Panc1 (cell line): ENCODE measurements around the gene FUT8. TPM values are rescaled to one million over a fixed set of nuclear protein-coding genes. Genes with fewer than 3 reads are reported as not detected.

Source experiments
- ATAC-seq: fragments of 200-7000 bp; cut with Tn5 transposase; 2 replicates; pipeline ENCODE4 v1.9.1; 2020; ENCODE audit warnings: mild to moderate bottlenecking, moderate library complexity
- BruUV-seq: library from RNA; stranded (reverse); fragments of 400-500 nt; replicated peaks from 2 replicates; lab custom pipeline; 2021; lab: Mats Ljungman, UMichigan
- CTCF ChIA-PET: fragments of 300-600 bp; sonication (Branson Sonifier 250); formaldehyde crosslinking; loops from one replicate; lab custom pipeline; 2022; ENCODE audit warnings: antibody characterized with exemption; lab: Charles Lee
- POLR2A ChIA-PET: fragments of 300-600 bp; sonication (Branson Sonifier 250); formaldehyde crosslinking; loops from one replicate; lab custom pipeline; 2022; ENCODE audit warnings: antibody characterized with exemption; lab: Charles Lee
- DNase-seq: peaks from one replicate; pipeline ENCODE4 v3.0.0-alpha.2; 2010; ENCODE audit warnings: low read depth, low spot score
- H3K27ac ChIP-seq: 2 replicates; pipeline ENCODE4 v1.5.1; 2011; ENCODE audit warnings: mild to moderate bottlenecking, low read length, inconsistent platforms
- H3K27me3 ChIP-seq: fragments of 200-500 bp; sonication (Bioruptor generic); 2 replicates; pipeline ENCODE4 v1.6.0; 2014; ENCODE audit warnings: low read length, inconsistent platforms; ENCODE audit not compliant: control insufficient read depth, insufficient read depth
- H3K36me3 ChIP-seq: fragments of 200-500 bp; sonication (Bioruptor generic); 2 replicates; pipeline ENCODE4 v1.5.1; 2014; ENCODE audit warnings: inconsistent platforms, mild to moderate bottlenecking, low read length, moderate library complexity; ENCODE audit not compliant: control insufficient read depth, insufficient read depth
- H3K4me1 ChIP-seq: 2 replicates; pipeline ENCODE4 v1.5.1; 2011; ENCODE audit warnings: inconsistent platforms, mild to moderate bottlenecking, low read length, moderate library complexity; ENCODE audit not compliant: control insufficient read depth, insufficient read depth
- H3K4me3 ChIP-seq, 2 experiments: 2 replicates each; pipeline ENCODE4 v1.5.1; 2011 to 2012; ENCODE audit warnings: low read depth in 2 of 2, low read length in 2 of 2, mild to moderate bottlenecking in 2 of 2, inconsistent platforms in 1 of 2, moderate library complexity in 1 of 2
- H3K9me3 ChIP-seq: fragments of 200-500 bp; sonication (Bioruptor generic); 2 replicates; pipeline ENCODE4 v1.5.1; 2014; ENCODE audit warnings: low read depth, mild to moderate bottlenecking, inconsistent platforms, low read length, moderate library complexity; ENCODE audit not compliant: control insufficient read depth, insufficient read depth
- CTCF ChIP-seq: fragments of 450-650 bp; IDR thresholded peaks from 2 replicates; pipeline ENCODE4 v1.5.1; 2017; ENCODE audit warnings: mild to moderate bottlenecking
- POLR2AphosphoS5 ChIP-seq: IDR thresholded peaks from 2 replicates; pipeline ENCODE4 v1.6.1; 2012; ENCODE audit warnings: mild to moderate bottlenecking, low read depth, low read length, moderate library complexity
- SIN3A ChIP-seq: IDR thresholded peaks from 2 replicates; pipeline ENCODE4 v1.6.1; 2012; ENCODE audit warnings: low read depth, mild to moderate bottlenecking, low read length, moderate library complexity, borderline replicate concordance; ENCODE audit not compliant: insufficient read depth
- TCF7L2 ChIP-seq: IDR thresholded peaks from 2 replicates; pipeline ENCODE4 v1.6.1; 2011; ENCODE audit warnings: mild to moderate bottlenecking, low read depth, low read length, inconsistent platforms
- in situ Hi-C: cut with HindIII; loops from 2 replicates; pipeline ENCODE4 v1.10.0; 2016; ENCODE audit warnings: low sequenced_read_pairs, low pct_unique_long_range_greater_than_20kb
- intact Hi-C: fragments of 100-400 bp; cut with micrococcal nuclease; formaldehyde crosslinking; loops from one replicate; pipeline ENCODE4 v1.10.0; 2022; ENCODE audit not compliant: unreplicated experiment
- total RNA-seq: library from RNA; stranded (reverse); gene quantifications from one replicate; pipeline ENCODE4 v1.2.1, GENCODE V29; 2021; ENCODE audit not compliant: unreplicated experiment
- TF ChIP-seq, protein P1 (sequence below), 2 experiments: IDR thresholded peaks; 2 replicates each; pipeline ENCODE4 v1.6.1; 2011 to 2012; ENCODE audit warnings: low read depth in 2 of 2, control low read depth in 1 of 2, low read length in 1 of 2, mild to moderate bottlenecking in 1 of 2, moderate library complexity in 1 of 2; ENCODE audit not compliant: insufficient read depth in 1 of 2

FUT8 gene
- total RNA-seq, 1 experiment from 2014 or later, result 31.4 TPM

DNA sequence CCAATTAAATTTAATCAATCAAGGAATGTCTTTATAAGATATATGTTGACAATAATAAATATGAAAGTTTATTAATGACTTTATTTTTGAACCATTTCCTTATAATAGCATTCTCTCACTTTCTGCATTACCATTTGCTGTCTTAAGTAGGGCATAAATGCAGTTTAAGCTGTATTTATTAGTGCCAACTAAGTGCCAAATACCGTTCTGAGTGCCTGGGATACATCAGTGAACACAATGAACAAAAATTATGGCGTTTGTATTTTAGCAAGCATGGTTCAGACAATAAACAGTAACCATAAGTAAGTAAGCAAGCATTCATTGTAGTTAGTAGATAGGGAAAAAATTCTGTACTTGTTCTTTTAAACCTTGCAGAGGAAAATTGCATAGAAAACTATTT is 145.8 kb downstream of the FUT8 start:
- ChIA-PET CTCF (no interaction called here), POLR2A (no interaction called here)
- intact Hi-C loops, result no loop called here
- no peaks in the 10 kb centered on the region for H3K27me3 ChIP-seq
- H3K27ac ChIP-seq, result no peak overlapping the region
- DNase-seq (no peak), ATAC-seq (no peak)
- BruUV-seq, result no TSS peak
- in situ Hi-C loops, result no loop called here
- H3K4me1 ChIP-seq, result no peaks in the 10 kb centered on the region
- no peak overlapping the region for H3K4me3 ChIP-seq
- TF ChIP-seq POLR2AphosphoS5, result no peak
- H3K36me3 ChIP-seq, result no peaks in the 10 kb centered on the region
- H3K9me3 ChIP-seq, result no peaks in the 10 kb centered on the region

DNA sequence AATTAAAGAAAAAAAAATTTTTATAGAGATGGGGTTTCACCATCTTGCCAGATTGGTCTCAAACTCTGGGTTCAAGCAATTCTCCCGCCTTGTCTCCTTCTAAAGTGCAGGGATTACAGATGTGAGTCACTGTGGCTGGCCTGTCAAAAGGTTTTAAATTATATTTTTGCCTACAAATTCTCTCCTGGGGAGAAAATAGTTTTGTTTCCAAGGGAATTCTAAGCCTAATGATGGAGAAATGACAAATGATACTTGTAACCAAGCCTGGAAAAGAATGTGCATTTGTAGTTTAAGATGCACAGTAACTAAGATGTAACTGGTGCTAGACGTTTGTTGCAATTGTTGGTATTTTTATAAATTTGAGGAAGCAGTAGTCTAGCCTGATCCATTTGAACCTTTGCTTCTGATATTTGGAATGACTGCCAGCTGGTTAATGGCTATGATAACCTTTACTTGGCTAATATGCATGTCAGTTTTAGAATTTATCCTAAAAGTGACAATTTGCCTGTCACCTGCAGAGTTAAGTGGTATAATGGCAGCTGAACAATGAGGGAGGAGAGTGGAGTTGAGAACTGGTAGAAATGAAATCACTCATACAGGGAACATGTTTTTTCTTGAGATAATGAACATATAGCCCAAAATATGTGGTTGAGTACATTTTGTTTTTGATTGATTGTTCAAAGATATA is 148.0 kb downstream of the FUT8 start:
- in situ Hi-C loops, result no loop called here
- H3K27me3 ChIP-seq, result no peaks in the 10 kb centered on the region
- no peaks in the 10 kb centered on the region for H3K4me1 ChIP-seq
- no peak for ATAC-seq
- H3K27ac ChIP-seq, result no peak overlapping the region
- intact Hi-C loops, result no loop called here
- ChIA-PET POLR2A (interaction anchor here (0.6 kb wide), 1 partner anchor 140 kb away, joined by 9 read pairs; no protein-coding TSS in a partner anchor), CTCF (no interaction called here)
- no peak for DNase-seq
- H3K36me3 ChIP-seq, result no peaks in the 10 kb centered on the region
- no peak for TF ChIP-seq CTCF
- no peak for TF ChIP-seq POLR2AphosphoS5
- TF ChIP-seq SIN3A, result no peak
- TF ChIP-seq, protein P1, sequence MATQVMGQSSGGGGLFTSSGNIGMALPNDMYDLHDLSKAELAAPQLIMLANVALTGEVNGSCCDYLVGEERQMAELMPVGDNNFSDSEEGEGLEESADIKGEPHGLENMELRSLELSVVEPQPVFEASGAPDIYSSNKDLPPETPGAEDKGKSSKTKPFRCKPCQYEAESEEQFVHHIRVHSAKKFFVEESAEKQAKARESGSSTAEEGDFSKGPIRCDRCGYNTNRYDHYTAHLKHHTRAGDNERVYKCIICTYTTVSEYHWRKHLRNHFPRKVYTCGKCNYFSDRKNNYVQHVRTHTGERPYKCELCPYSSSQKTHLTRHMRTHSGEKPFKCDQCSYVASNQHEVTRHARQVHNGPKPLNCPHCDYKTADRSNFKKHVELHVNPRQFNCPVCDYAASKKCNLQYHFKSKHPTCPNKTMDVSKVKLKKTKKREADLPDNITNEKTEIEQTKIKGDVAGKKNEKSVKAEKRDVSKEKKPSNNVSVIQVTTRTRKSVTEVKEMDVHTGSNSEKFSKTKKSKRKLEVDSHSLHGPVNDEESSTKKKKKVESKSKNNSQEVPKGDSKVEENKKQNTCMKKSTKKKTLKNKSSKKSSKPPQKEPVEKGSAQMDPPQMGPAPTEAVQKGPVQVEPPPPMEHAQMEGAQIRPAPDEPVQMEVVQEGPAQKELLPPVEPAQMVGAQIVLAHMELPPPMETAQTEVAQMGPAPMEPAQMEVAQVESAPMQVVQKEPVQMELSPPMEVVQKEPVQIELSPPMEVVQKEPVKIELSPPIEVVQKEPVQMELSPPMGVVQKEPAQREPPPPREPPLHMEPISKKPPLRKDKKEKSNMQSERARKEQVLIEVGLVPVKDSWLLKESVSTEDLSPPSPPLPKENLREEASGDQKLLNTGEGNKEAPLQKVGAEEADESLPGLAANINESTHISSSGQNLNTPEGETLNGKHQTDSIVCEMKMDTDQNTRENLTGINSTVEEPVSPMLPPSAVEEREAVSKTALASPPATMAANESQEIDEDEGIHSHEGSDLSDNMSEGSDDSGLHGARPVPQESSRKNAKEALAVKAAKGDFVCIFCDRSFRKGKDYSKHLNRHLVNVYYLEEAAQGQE (IDR thresholded peaks at IDR 0.05; ENCODE audit: insufficient read depth in 1 of 2, low read depth in 2 of 2, low read length in 1 of 2), result no peak
- no peak for TF ChIP-seq TCF7L2
- BruUV-seq, result no TSS peak
- no peak overlapping the region for H3K4me3 ChIP-seq
- H3K9me3 ChIP-seq, result no peaks in the 10 kb centered on the region

GRCh38 chr14:65564370-65564769 is 151.8 kb downstream of the FUT8 start:
- BruUV-seq, result no TSS peak
- ChIA-PET POLR2A (no interaction called here), CTCF (no interaction called here)
- H3K27ac ChIP-seq, result no peak overlapping the region
- TF ChIP-seq CTCF (no peak), POLR2AphosphoS5 (no peak), SIN3A (no peak), TCF7L2 (no peak)
- TF ChIP-seq, protein P1 (IDR thresholded peaks at IDR 0.05; ENCODE audit: insufficient read depth in 1 of 2, low read depth in 2 of 2, low read length in 1 of 2), result no peak
- DNase-seq (no peak), ATAC-seq (no peak)
- in situ Hi-C loops (no loop called here), intact Hi-C loops (loop anchor here (1.0 kb wide), 1 partner anchor 14 kb away; no protein-coding TSS in a partner anchor)
- no peak overlapping the region for H3K4me3 ChIP-seq
- H3K4me1 ChIP-seq, result no peaks in the 10 kb centered on the region
- H3K27me3 ChIP-seq, result no peaks in the 10 kb centered on the region
- no peaks in the 10 kb centered on the region for H3K36me3 ChIP-seq
- no peaks in the 10 kb centered on the region for H3K9me3 ChIP-seq
